ENCODE data around the gene BRF1.
"Not testable (repeated sequence)": the region's sequence is repeated elsewhere in the genome, so short reads cannot be mapped to it uniquely, and the experiment has no call there.

The BRF1 gene

DNA sequence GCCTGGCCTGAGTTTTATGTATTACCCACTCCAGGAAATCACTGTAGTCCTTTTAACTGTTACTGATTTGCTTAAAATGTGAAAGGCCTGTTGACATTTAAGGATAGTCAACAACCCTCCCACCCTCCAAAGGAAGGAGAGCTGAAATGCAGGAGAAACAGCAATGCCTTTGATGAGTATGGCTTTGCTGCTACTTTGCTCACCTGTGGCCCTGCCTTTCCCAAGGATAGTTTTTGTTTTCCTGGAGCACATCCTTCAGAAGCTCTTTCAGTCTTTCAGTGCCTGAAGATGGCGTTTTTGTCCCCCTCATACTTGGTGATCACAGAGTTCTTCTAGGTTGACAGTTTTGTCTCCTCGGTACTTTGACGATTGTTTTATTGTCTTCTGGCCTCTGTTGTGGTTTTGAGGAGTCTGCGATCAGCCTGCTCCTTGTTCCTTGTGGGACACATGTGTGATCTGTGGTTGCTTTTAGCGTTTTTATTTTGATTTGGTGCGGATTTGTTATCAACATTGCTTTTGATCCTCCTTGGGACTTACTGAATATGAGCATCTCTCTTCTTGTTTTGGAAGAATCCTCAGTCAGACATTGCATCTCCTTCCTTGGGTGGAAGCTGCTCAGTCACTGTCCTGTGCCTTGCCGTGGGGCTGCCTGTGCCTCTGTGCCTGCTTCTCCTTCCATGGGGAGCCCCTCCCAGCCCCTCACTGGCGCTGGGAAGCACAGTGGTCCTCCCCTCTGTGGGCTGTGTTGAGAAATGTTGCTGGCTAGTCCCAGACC is 31.0 kb upstream of the BRF1 start:
- DNase-seq = no peak

GRCh38 chr14:105330491-105330895 is 29.7 kb upstream of the BRF1 start:
- no peak for DNase-seq

- no peak for DNase-seq
Observed at GRCh38 chr14:105329411-105330150, 28.8 kb upstream of the BRF1 start.

GRCh38 chr14:105328678-105329390 is 28.0 kb upstream of the BRF1 start:
- no peak for DNase-seq

DNA sequence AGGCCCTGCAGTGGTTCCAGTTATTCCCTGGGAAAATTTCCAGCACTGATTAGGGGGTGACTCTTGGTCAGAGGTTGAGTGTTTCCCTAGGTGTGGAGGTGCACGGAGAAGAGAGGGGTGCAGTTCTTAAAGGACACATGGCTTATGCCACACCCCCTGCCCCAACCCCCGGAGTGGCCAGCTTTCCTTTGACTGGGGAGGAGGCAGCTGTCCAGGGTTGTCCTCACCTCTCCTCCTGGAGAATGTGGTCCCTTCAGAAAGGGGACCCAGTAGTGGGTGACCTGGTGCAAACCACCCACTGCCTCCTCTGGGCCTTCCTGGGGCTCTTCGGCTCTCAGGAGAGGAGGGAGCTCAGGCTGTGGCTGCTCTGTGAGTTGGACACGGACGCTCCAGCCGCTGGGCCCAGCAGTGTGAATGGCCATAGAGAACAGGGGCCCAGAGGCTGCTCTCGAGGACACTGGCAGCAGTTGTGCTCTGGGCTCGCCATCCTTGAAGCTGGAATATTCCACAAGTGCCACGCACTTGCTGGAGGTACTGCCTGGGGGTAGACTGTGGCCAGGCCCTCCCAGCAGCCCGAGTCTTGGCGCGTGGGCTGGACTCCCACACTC is 27.4 kb upstream of the BRF1 start:
- no peak for DNase-seq

DNA sequence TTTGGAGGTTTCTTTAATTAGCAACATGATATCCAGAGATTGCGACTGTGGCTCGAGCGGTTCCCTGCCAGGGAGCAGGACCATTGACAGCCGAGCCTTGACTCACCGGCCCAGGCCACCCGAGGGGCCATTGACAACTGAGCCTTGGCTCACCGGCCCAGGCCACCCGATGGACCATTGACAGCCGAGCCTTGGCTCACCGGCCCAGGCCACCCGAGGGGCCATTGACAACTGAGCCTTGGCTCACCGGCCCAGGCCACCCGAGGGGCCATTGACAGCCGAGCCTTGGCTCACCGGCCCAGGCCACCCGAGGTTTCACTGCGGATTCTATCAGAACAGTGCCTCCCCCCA is 26.9 kb upstream of the BRF1 start:
- not testable (repeated sequence) for DNase-seq

GRCh38 chr14:105326891-105327694 is 26.3 kb upstream of the BRF1 start:
- DNase-seq = no peak

GRCh38 chr14:105326568-105326867 is 25.7 kb upstream of the BRF1 start:
- no peak for DNase-seq

DNA sequence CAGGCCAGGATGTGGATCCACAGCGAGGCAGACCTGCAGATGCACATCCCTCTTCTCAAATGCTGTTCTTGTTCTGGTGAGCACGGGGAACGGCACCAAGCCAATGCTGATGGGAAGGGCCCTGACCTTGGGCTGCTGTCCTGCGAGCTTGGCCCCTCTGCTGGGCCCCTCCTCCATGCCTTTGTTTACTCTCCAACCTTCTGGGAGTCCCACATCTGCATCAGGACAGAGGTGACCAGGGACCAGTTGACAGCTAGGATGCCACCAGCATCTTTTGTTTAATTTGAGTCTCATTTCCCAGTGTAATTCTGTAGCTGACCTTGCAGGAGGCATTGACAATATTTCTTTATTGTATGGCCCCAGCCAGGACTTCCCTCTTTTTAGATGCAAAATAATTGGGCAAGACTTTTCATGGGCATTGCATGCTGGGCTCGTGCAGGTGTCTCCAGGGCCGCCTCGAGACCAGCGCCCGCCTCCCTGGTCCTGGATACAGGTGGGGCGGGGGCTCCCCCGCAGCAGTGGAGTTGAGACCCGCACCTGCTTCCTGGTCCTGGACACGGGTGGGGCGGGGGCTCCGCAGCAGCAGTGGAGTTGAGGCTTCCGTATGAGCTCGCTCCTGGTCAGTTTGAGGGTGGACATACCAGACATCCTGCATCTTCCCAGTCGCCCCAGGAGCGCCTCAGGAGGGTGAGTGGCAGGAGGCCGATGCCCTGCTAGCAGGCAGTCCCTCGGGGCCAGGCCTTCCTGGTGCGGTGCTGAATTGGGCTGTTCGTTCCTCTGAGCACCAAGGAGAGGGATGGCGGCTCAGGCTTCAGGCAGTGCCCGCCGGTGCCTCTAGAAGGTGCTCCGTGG is 25.1 kb upstream of the BRF1 start:
- DNase-seq = no peak

- no peak for DNase-seq
Observed at GRCh38 chr14:105325303-105325702, 24.5 kb upstream of the BRF1 start.

DNA sequence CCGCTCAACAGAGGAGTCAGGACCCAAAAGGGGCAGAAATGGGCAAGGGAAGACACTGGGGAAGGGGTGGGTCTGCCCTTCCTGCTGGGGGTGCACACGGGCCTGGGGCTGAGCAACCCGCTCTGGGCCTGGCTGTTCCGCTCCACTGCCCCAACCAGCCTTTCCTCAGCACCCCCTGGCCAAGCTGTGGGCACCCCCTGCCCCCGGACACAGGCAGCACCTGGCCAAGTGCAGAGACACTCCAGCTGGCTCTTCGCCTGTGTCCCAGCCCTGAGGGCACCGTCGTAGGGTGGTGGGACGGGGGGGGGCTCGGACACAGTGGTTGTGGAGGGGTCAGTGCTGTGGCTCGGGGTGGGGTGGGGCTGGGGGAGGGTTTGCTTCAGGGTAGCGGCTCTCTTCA is 24.1 kb upstream of the BRF1 start:
- DNase-seq = no peak

GRCh38 chr14:105324080-105324778 is 23.4 kb upstream of the BRF1 start:
- DNase-seq = no peak

GRCh38 chr14:105323663-105324062 is 22.9 kb upstream of the BRF1 start:
- DNase-seq = no peak

- no peak for DNase-seq
Observed at GRCh38 chr14:105322791-105323556, 22.2 kb upstream of the BRF1 start.

- no peak for DNase-seq
Observed at GRCh38 chr14:105317546-105317945, 16.7 kb upstream of the BRF1 start.

DNA sequence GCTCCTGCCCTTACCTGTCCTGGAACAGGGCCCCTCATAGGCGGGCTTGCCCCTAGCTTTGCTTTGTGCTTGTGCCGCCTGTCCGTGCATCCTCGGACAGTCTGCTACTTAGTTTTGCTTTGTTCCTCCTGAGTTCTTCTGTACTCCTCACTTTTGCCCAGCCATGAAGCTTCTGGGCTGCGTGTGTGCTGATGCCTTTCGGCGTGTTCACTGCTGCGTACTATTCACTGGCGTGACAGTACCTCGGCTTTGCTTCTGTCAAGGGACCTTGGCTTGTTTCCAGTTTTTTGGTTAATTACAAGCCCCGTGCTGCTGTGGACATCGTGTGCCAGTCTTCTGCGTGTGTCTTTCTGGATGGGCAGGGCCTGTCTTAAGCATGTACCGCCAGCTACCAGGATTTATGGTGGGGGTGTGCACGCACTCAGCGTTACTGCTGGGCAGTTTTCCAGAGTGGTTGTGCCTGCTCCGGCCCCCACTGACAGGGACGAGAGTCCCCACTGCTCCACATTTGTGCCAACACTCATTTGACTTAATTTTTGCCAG is 16.2 kb upstream of the BRF1 start:
- DNase-seq = no peak

GRCh38 chr14:105316577-105316941 is 15.8 kb upstream of the BRF1 start:
- no peak for DNase-seq

DNA sequence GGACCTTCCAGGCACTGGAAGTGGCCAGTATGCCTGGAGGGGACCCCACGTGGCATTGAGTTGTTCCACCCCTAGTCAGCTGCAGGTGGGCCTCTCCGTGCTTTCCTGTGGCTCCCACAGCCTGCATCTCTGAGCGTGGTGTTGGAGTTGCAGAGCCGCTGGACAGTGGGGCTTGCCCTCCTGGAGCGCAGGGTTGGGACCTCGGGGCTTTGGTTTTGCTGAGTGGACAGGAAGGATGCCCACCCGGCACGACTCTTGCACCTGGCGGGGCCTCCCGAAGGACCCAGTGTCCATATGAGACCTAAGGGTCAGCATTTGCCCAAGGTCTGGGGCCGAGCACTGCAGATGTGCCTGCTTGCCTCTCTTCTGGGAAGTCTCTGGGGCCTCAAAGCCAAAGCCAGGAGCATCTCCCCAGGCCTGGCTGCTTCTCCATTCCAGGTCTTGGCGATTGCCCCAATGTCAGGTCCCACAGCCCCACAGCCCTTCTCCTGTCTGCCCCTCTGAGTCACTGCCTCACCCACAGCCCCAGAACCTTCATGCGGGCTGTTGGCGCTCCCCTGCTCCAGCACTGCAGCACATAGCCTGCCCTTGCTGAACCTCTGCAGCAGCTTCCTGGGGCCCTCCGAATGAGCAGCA is 15.3 kb upstream of the BRF1 start:
- no peak for DNase-seq

DNA sequence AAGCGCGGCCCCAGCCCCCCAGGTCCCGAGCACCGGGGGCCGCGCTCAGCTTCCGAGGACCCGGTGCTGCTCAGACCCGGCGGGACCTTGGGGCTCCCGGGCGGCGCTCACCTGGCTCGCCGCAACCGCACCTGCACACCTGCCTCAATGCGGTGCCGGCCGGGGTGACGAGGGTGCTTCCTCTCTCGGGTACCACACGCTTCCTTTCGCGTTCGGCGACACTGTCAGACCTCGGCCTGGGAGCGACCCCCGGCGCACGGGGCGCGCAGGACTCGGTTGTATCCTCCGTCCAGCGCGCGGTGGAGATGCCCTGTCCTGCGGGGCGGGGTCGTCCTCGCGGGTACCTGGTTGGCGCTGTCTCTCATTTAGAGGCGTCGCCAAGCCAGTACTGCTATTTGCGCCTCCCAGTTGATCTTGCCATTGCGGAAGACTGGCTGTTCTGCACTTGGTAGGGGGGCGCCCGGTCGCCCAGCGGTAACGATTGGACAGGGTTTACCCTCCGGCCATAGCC is 14.5 kb upstream of the BRF1 start:
- no peak for DNase-seq

Measured in stimulated activated CD4-positive, alpha-beta T cell treated with anti-CD3 and anti-CD28 coated beads, Interleukin-1b, Interleukin-23, amount 100 ng/mL, for 48 hours (primary cell).